Measurements from ENCODE around the gene BEST1. TPM values are rescaled to one million over a fixed set of nuclear protein-coding genes. Genes with fewer than 3 reads are reported as not detected.

BEST1 gene
- total and polyA plus RNA-seq, 2 donors (not counting 1 experiment from before 2014, with no cell fraction given) = 2.5 to 15.2 TPM

GRCh38 chr11:61948505-61948904 is 1.6 kb upstream of the BEST1 start:
- no peak overlapping the region for H3K27ac ChIP-seq (ENCODE audit: insufficient read depth, low read length)
- no peak overlapping the region for H2AFZ ChIP-seq (ENCODE audit: low read length)
- no peaks in the 10 kb centered on the region for H4K20me1 ChIP-seq (ENCODE audit: control insufficient read depth, extremely low read depth, insufficient read depth, low read length)
- no peaks in the 10 kb centered on the region for H3K27me3 ChIP-seq (ENCODE audit: control insufficient read depth, insufficient read depth, low read length)
- no peak for DNase-seq (ENCODE audit: low read depth in 2 of 2)
- no peaks in the 10 kb centered on the region for H3K36me3 ChIP-seq (ENCODE audit: control insufficient read depth, insufficient read depth, low read length)
- H3K4me1 ChIP-seq (ENCODE audit: control insufficient read depth, extremely low read depth, insufficient read depth, low read length) = peaks cover 2% of the 10 kb centered on the region
- no peak overlapping the region for H3K4me2 ChIP-seq (ENCODE audit: extremely low read depth, insufficient read depth, low read length)
- no peaks in the 10 kb centered on the region for H3K79me2 ChIP-seq (ENCODE audit: control insufficient read depth, insufficient read depth, low read length)
- TF ChIP-seq CTCF (conservative IDR thresholded peaks at IDR 0.05 in 1 of 2, IDR thresholded peaks at IDR 0.05 in 1 of 2; ENCODE audit: low read depth in 1 of 2, low read length in 2 of 2) (no peak), EZH2 (IDR thresholded peaks at IDR 0.05; ENCODE audit: low read length, missing control alignments) (no peak)
- no peaks in the 10 kb centered on the region for H3K9me3 ChIP-seq (ENCODE audit: control insufficient read depth, insufficient read depth, low read depth, low read length)
- no peak overlapping the region for H3K4me3 ChIP-seq (replicated peaks in 1 of 4; ENCODE audit: control extremely low read depth in 1 of 4, insufficient read depth in 1 of 4, low read depth in 3 of 4, low read length in 4 of 4)
- H3K9ac ChIP-seq (ENCODE audit: insufficient read depth, low read length) = no peak overlapping the region

GRCh38 chr11:61949169-61950034 is 749 bp upstream of the BEST1 start:
- no peak overlapping the region for H3K9ac ChIP-seq (ENCODE audit: insufficient read depth, low read length)
- TF ChIP-seq CTCF (conservative IDR thresholded peaks at IDR 0.05 in 1 of 2, IDR thresholded peaks at IDR 0.05 in 1 of 2; ENCODE audit: low read depth in 1 of 2, low read length in 2 of 2) (no peak), EZH2 (IDR thresholded peaks at IDR 0.05; ENCODE audit: low read length, missing control alignments) (no peak)
- no peak overlapping the region for H3K4me2 ChIP-seq (ENCODE audit: extremely low read depth, insufficient read depth, low read length)
- H3K27ac ChIP-seq (ENCODE audit: insufficient read depth, low read length) = no peak overlapping the region
- no peaks in the 10 kb centered on the region for H3K9me3 ChIP-seq (ENCODE audit: control insufficient read depth, insufficient read depth, low read depth, low read length)
- H3K79me2 ChIP-seq (ENCODE audit: control insufficient read depth, insufficient read depth, low read length) = no peaks in the 10 kb centered on the region
- DNase-seq (ENCODE audit: low read depth in 2 of 2) = peak; percentile 79 to 99
- H2AFZ ChIP-seq (ENCODE audit: low read length) = no peak overlapping the region
- no peaks in the 10 kb centered on the region for H3K36me3 ChIP-seq (ENCODE audit: control insufficient read depth, insufficient read depth, low read length)
- H4K20me1 ChIP-seq (ENCODE audit: control insufficient read depth, extremely low read depth, insufficient read depth, low read length) = no peaks in the 10 kb centered on the region
- no peaks in the 10 kb centered on the region for H3K27me3 ChIP-seq (ENCODE audit: control insufficient read depth, insufficient read depth, low read length)
- H3K4me3 ChIP-seq (replicated peaks in 1 of 4; ENCODE audit: control extremely low read depth in 1 of 4, insufficient read depth in 1 of 4, low read depth in 3 of 4, low read length in 4 of 4) = peak overlapping the region in 1 of 4 experiments; percentile 8
- peaks cover 3% of the 10 kb centered on the region for H3K4me1 ChIP-seq (ENCODE audit: control insufficient read depth, extremely low read depth, insufficient read depth, low read length)

GRCh38 chr11:61951484-61952135 is 1.5 kb downstream of the BEST1 start:
- no peak for DNase-seq (ENCODE audit: low read depth in 2 of 2)
- Histone ChIP-seq H3K4me1 (ENCODE audit: control insufficient read depth, extremely low read depth, insufficient read depth, low read length) (peaks cover 7% of the 10 kb centered on the region), H3K4me2 (ENCODE audit: extremely low read depth, insufficient read depth, low read length) (no peak overlapping the region), H3K79me2 (ENCODE audit: control insufficient read depth, insufficient read depth, low read length) (no peaks in the 10 kb centered on the region), H3K4me3 (replicated peaks in 1 of 4; ENCODE audit: control extremely low read depth in 1 of 4, insufficient read depth in 1 of 4, low read depth in 3 of 4, low read length in 4 of 4) (no peak overlapping the region), H3K36me3 (ENCODE audit: control insufficient read depth, insufficient read depth, low read length) (no peaks in the 10 kb centered on the region), H3K9me3 (ENCODE audit: control insufficient read depth, insufficient read depth, low read depth, low read length) (no peaks in the 10 kb centered on the region), H3K9ac (ENCODE audit: insufficient read depth, low read length) (no peak overlapping the region), H4K20me1 (ENCODE audit: control insufficient read depth, extremely low read depth, insufficient read depth, low read length) (no peaks in the 10 kb centered on the region), H3K27me3 (ENCODE audit: control insufficient read depth, insufficient read depth, low read length) (no peaks in the 10 kb centered on the region), H3K27ac (ENCODE audit: insufficient read depth, low read length) (no peak overlapping the region), H2AFZ (ENCODE audit: low read length) (no peak overlapping the region)
- no peak for TF ChIP-seq CTCF (conservative IDR thresholded peaks at IDR 0.05 in 1 of 2, IDR thresholded peaks at IDR 0.05 in 1 of 2; ENCODE audit: low read depth in 1 of 2, low read length in 2 of 2)
- no peak for TF ChIP-seq EZH2 (IDR thresholded peaks at IDR 0.05; ENCODE audit: low read length, missing control alignments)
